ENCODE measurements around the gene ARFGAP1.

ARFGAP1 gene

GRCh38 chr20:63322146-63322932, 49.7 kb downstream of the ARFGAP1 start:
- Histone ChIP-seq H3K36me3 (no peaks in the 10 kb centered on the region), H3K4me3 (ENCODE audit: low read depth, low read length) (no peak overlapping the region), H3K9me3 (ENCODE audit: severe bottlenecking) (no peaks in the 10 kb centered on the region), H3K27ac (no peak overlapping the region), H3K27me3 (ENCODE audit: insufficient read depth, low read depth, severe bottlenecking) (no peaks in the 10 kb centered on the region)
- DNase-seq = no peak
- TF ChIP-seq CTCF (IDR thresholded peaks at IDR 0.05; ENCODE audit: low read depth, low read length) = no peak

GRCh38 chr20:63322933-63323273, 50.3 kb downstream of the ARFGAP1 start:
- DNase-seq = no peak
- H3K27ac ChIP-seq = no peak overlapping the region
- no peaks in the 10 kb centered on the region for H3K9me3 ChIP-seq (ENCODE audit: severe bottlenecking)
- no peaks in the 10 kb centered on the region for H3K36me3 ChIP-seq
- H3K4me3 ChIP-seq (ENCODE audit: low read depth, low read length) = no peak overlapping the region
- TF ChIP-seq CTCF (IDR thresholded peaks at IDR 0.05; ENCODE audit: low read depth, low read length) = no peak
- no peaks in the 10 kb centered on the region for H3K27me3 ChIP-seq (ENCODE audit: insufficient read depth, low read depth, severe bottlenecking)

GRCh38 chr20:63323357-63323981, 50.9 kb downstream of the ARFGAP1 start:
- Histone ChIP-seq H3K27ac (no peak overlapping the region), H3K4me3 (ENCODE audit: low read depth, low read length) (no peak overlapping the region), H3K36me3 (no peaks in the 10 kb centered on the region), H3K9me3 (ENCODE audit: severe bottlenecking) (no peaks in the 10 kb centered on the region), H3K27me3 (ENCODE audit: insufficient read depth, low read depth, severe bottlenecking) (no peaks in the 10 kb centered on the region)
- TF ChIP-seq CTCF (IDR thresholded peaks at IDR 0.05; ENCODE audit: low read depth, low read length) = no peak
- DNase-seq = no peak

- Histone ChIP-seq H3K27me3 (ENCODE audit: insufficient read depth, low read depth, severe bottlenecking) (no peaks in the 10 kb centered on the region), H3K36me3 (no peaks in the 10 kb centered on the region), H3K9me3 (ENCODE audit: severe bottlenecking) (no peaks in the 10 kb centered on the region), H3K4me3 (ENCODE audit: low read depth, low read length) (no peak overlapping the region), H3K27ac (no peak overlapping the region)
- DNase-seq = no peak
- no peak for TF ChIP-seq CTCF (IDR thresholded peaks at IDR 0.05; ENCODE audit: low read depth, low read length)
Observed at GRCh38 chr20:63325021-63325471, 52.4 kb downstream of the ARFGAP1 start.

- Histone ChIP-seq H3K4me3 (ENCODE audit: low read depth, low read length) (no peak overlapping the region), H3K36me3 (no peaks in the 10 kb centered on the region), H3K9me3 (ENCODE audit: severe bottlenecking) (no peaks in the 10 kb centered on the region), H3K27me3 (ENCODE audit: insufficient read depth, low read depth, severe bottlenecking) (no peaks in the 10 kb centered on the region), H3K27ac (no peak overlapping the region)
- TF ChIP-seq CTCF (IDR thresholded peaks at IDR 0.05; ENCODE audit: low read depth, low read length) = no peak
- no peak for DNase-seq
Observed at GRCh38 chr20:63325554-63326313, 53.1 kb downstream of the ARFGAP1 start.

All from WERI-Rb-1 (cell line).